Panc1 (cell line): Measurements from ENCODE around the gene MRAS. TPM values are rescaled to one million over a fixed set of nuclear protein-coding genes. Genes with fewer than 3 reads are reported as not detected.
A peak's percentile ranks its signal among the peaks of the same experiment; 100 is the strongest.

Experiments used
- ATAC-seq: fragments of 200-7000 bp; cut with Tn5 transposase; 2 replicates; pipeline ENCODE4 v1.9.1; 2020; ENCODE audit warnings: mild to moderate bottlenecking, moderate library complexity
- BruUV-seq: library from RNA; stranded (reverse); fragments of 400-500 nt; replicated peaks from 2 replicates; lab custom pipeline; 2021; lab: Mats Ljungman, UMichigan
- CTCF ChIA-PET: fragments of 300-600 bp; sonication (Branson Sonifier 250); formaldehyde crosslinking; loops from one replicate; lab custom pipeline; 2022; ENCODE audit warnings: antibody characterized with exemption; lab: Charles Lee
- POLR2A ChIA-PET: fragments of 300-600 bp; sonication (Branson Sonifier 250); formaldehyde crosslinking; loops from one replicate; lab custom pipeline; 2022; ENCODE audit warnings: antibody characterized with exemption; lab: Charles Lee
- DNase-seq: peaks from one replicate; pipeline ENCODE4 v3.0.0-alpha.2; 2010; ENCODE audit warnings: low read depth, low spot score
- H3K27ac ChIP-seq: 2 replicates; pipeline ENCODE4 v1.5.1; 2011; ENCODE audit warnings: mild to moderate bottlenecking, low read length, inconsistent platforms
- H3K27me3 ChIP-seq: fragments of 200-500 bp; sonication (Bioruptor generic); 2 replicates; pipeline ENCODE4 v1.6.0; 2014; ENCODE audit warnings: low read length, inconsistent platforms; ENCODE audit not compliant: control insufficient read depth, insufficient read depth
- H3K36me3 ChIP-seq: fragments of 200-500 bp; sonication (Bioruptor generic); 2 replicates; pipeline ENCODE4 v1.5.1; 2014; ENCODE audit warnings: inconsistent platforms, mild to moderate bottlenecking, low read length, moderate library complexity; ENCODE audit not compliant: control insufficient read depth, insufficient read depth
- H3K4me1 ChIP-seq: 2 replicates; pipeline ENCODE4 v1.5.1; 2011; ENCODE audit warnings: inconsistent platforms, mild to moderate bottlenecking, low read length, moderate library complexity; ENCODE audit not compliant: control insufficient read depth, insufficient read depth
- H3K4me3 ChIP-seq, 2 experiments: 2 replicates each; pipeline ENCODE4 v1.5.1; 2011 to 2012; ENCODE audit warnings: low read depth in 2 of 2, low read length in 2 of 2, mild to moderate bottlenecking in 2 of 2, inconsistent platforms in 1 of 2, moderate library complexity in 1 of 2
- H3K9me3 ChIP-seq: fragments of 200-500 bp; sonication (Bioruptor generic); 2 replicates; pipeline ENCODE4 v1.5.1; 2014; ENCODE audit warnings: low read depth, mild to moderate bottlenecking, inconsistent platforms, low read length, moderate library complexity; ENCODE audit not compliant: control insufficient read depth, insufficient read depth
- SIN3A ChIP-seq: IDR thresholded peaks from 2 replicates; pipeline ENCODE4 v1.6.1; 2012; ENCODE audit warnings: low read depth, mild to moderate bottlenecking, low read length, moderate library complexity, borderline replicate concordance; ENCODE audit not compliant: insufficient read depth
- TCF7L2 ChIP-seq: IDR thresholded peaks from 2 replicates; pipeline ENCODE4 v1.6.1; 2011; ENCODE audit warnings: mild to moderate bottlenecking, low read depth, low read length, inconsistent platforms
- in situ Hi-C: cut with HindIII; loops from 2 replicates; pipeline ENCODE4 v1.10.0; 2016; ENCODE audit warnings: low sequenced_read_pairs, low pct_unique_long_range_greater_than_20kb
- intact Hi-C: fragments of 100-400 bp; cut with micrococcal nuclease; formaldehyde crosslinking; loops from one replicate; pipeline ENCODE4 v1.10.0; 2022; ENCODE audit not compliant: unreplicated experiment
- total RNA-seq: library from RNA; stranded (reverse); gene quantifications from one replicate; pipeline ENCODE4 v1.2.1, GENCODE V29; 2021; ENCODE audit not compliant: unreplicated experiment
- TF ChIP-seq, protein P1 (sequence below): fragments of 450-650 bp; IDR thresholded peaks from 2 replicates; pipeline ENCODE4 v1.5.1; 2017; ENCODE audit warnings: mild to moderate bottlenecking
- TF ChIP-seq, protein P2 (sequence below), 2 experiments: IDR thresholded peaks; 2 replicates each; pipeline ENCODE4 v1.6.1; 2011 to 2012; ENCODE audit warnings: low read depth in 2 of 2, control low read depth in 1 of 2, low read length in 1 of 2, mild to moderate bottlenecking in 1 of 2, moderate library complexity in 1 of 2; ENCODE audit not compliant: insufficient read depth in 1 of 2

MRAS gene
- total RNA-seq, 1 experiment from 2014 or later = 14.2 TPM

DNA sequence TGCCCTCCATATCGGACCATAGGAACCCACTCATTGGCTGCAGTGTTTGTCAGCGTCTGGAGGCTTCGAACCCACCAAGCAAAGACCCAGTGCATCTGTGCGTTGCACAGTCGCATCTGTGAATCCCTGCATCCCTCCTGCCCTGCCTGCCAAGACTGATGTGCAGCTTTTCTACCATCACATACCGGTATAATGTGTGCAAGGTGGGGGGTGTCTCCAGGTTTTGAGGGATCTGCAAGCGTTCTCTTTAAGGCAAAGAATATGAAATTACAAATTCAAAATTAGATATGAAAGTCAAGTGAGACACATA, 18.4 kb upstream of the MRAS start:
- no peak for TF ChIP-seq TCF7L2
- TF ChIP-seq, protein P1, sequence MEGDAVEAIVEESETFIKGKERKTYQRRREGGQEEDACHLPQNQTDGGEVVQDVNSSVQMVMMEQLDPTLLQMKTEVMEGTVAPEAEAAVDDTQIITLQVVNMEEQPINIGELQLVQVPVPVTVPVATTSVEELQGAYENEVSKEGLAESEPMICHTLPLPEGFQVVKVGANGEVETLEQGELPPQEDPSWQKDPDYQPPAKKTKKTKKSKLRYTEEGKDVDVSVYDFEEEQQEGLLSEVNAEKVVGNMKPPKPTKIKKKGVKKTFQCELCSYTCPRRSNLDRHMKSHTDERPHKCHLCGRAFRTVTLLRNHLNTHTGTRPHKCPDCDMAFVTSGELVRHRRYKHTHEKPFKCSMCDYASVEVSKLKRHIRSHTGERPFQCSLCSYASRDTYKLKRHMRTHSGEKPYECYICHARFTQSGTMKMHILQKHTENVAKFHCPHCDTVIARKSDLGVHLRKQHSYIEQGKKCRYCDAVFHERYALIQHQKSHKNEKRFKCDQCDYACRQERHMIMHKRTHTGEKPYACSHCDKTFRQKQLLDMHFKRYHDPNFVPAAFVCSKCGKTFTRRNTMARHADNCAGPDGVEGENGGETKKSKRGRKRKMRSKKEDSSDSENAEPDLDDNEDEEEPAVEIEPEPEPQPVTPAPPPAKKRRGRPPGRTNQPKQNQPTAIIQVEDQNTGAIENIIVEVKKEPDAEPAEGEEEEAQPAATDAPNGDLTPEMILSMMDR = no peak
- no peak for TF ChIP-seq SIN3A
- TF ChIP-seq, protein P2, sequence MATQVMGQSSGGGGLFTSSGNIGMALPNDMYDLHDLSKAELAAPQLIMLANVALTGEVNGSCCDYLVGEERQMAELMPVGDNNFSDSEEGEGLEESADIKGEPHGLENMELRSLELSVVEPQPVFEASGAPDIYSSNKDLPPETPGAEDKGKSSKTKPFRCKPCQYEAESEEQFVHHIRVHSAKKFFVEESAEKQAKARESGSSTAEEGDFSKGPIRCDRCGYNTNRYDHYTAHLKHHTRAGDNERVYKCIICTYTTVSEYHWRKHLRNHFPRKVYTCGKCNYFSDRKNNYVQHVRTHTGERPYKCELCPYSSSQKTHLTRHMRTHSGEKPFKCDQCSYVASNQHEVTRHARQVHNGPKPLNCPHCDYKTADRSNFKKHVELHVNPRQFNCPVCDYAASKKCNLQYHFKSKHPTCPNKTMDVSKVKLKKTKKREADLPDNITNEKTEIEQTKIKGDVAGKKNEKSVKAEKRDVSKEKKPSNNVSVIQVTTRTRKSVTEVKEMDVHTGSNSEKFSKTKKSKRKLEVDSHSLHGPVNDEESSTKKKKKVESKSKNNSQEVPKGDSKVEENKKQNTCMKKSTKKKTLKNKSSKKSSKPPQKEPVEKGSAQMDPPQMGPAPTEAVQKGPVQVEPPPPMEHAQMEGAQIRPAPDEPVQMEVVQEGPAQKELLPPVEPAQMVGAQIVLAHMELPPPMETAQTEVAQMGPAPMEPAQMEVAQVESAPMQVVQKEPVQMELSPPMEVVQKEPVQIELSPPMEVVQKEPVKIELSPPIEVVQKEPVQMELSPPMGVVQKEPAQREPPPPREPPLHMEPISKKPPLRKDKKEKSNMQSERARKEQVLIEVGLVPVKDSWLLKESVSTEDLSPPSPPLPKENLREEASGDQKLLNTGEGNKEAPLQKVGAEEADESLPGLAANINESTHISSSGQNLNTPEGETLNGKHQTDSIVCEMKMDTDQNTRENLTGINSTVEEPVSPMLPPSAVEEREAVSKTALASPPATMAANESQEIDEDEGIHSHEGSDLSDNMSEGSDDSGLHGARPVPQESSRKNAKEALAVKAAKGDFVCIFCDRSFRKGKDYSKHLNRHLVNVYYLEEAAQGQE (IDR thresholded peaks at IDR 0.05; ENCODE audit: insufficient read depth in 1 of 2, low read depth in 2 of 2, low read length in 1 of 2) = no peak
- ATAC-seq (no peak), DNase-seq (no peak)
- no peaks in the 10 kb centered on the region for H3K9me3 ChIP-seq
- in situ Hi-C loops (no loop called here), intact Hi-C loops (loop anchor here (5.0 to 10.0 kb wide), 2 partner anchors 75 to 148 kb away; no protein-coding TSS in a partner anchor)
- no peaks in the 10 kb centered on the region for H3K36me3 ChIP-seq
- no TSS peak for BruUV-seq
- H3K27me3 ChIP-seq = peaks cover 24% of the 10 kb centered on the region
- H3K27ac ChIP-seq = no peak overlapping the region
- H3K4me1 ChIP-seq = peaks cover 7% of the 10 kb centered on the region; the same call in 1 of the 2 replicates
- CTCF ChIA-PET = no interaction called here
- peak overlapping the region; percentile 60 to 69 for H3K4me3 ChIP-seq
- POLR2A ChIA-PET = no interaction called here

DNA sequence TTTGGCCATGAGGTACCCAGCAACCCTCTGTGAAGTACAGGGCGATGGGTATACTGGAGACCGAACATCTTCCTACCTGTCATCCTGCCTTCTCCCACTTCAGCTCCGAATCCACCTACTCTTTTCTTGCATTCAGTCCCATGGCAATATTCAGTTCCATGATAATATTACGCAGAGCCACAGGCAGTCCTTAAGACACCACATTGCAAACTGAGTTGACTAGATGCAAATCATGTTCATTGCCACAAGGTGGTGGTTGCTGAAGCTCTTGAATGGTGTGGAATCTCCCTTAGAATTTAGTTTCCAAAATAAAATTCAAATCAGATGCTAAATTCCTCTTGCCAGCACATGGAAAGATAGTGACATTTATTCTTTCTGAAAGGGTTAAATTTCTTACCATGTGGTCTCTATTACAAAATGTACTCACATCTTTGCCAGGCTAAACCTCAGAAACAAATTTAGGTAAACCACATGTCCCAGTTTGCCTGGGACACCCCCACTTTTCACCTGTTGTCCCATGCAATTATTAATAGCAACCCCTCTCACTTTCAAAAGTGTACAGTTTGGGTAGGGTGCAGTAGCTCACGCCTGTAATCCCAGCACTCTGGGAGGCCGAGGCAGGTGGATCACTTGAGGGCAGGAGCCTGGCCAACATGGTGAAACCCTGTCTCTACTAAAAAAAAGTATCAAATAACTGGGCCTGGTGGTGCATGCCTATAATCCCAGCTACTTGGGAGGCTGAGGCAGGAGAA, 17.1 kb upstream of the MRAS start:
- intact Hi-C loops = loop anchor here (10.0 kb wide), 1 partner anchor 73 kb away; no protein-coding TSS in a partner anchor
- DNase-seq = no peak
- in situ Hi-C loops = no loop called here
- CTCF ChIA-PET = interaction anchor here (0.6 to 1.0 kb wide), 3 partner anchors 15 to 592 kb away, joined by 3 to 20 read pairs (median 6); no protein-coding TSS in a partner anchor
- H3K9me3 ChIP-seq = no peaks in the 10 kb centered on the region
- no peak overlapping the region for H3K27ac ChIP-seq
- no peak overlapping the region for H3K4me3 ChIP-seq
- no peak for ATAC-seq
- peaks cover 7% of the 10 kb centered on the region; the same call in 1 of the 2 replicates for H3K4me1 ChIP-seq
- BruUV-seq = no TSS peak
- no peaks in the 10 kb centered on the region for H3K36me3 ChIP-seq
- peaks cover 24% of the 10 kb centered on the region for H3K27me3 ChIP-seq
- TF ChIP-seq, protein P1 = peak; percentile 46
- TF ChIP-seq SIN3A = no peak
- POLR2A ChIA-PET = no interaction called here
